Measurements from ENCODE around the gene PSMB9. TPM values are rescaled to one million over a fixed set of nuclear protein-coding genes. Genes with fewer than 3 reads are reported as not detected.

PSMB9 gene
- total and polyA plus RNA-seq, 3 experiments from 2014 or later, result 245 to 597 (median 255) TPM

DNA sequence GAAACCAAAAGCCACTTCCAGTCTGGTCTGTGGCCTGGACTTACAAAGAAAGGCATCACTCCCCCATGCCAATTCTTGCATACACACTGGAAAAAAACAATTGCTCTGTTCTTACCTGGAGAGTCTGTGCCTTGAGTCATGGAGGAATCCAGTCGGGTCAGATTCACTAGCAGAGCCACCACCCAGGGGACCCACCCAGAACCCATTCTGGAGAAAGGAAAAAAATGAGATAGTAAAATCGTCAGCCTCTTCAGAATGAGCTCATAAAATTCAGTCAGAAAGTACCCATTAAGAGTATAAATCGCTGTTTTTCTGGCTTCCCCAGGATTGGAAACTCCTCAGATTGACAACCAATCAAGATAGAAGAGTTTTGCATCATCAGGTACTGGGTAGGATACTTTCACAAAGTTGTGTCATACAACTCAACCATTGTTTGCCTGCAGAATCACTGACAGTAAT is 37.2 kb upstream of the PSMB9 start, which contains the start of gene HLA-DOB:
TSS of gene HLA-DOB (minus strand) at position 257 of the 459 bp plus-strand sequence. CDS start at position 206, 51 bp downstream.
- ChIA-PET CTCF (no interaction called here), POLR2A (no interaction called here)
- Histone ChIP-seq H3K4me3 (ENCODE audit: low read length) (no peak within 1 kb of the TSS), H3K9me3 (ENCODE audit: low read length) (no peaks in the 10 kb centered on the region), H3K27ac (ENCODE audit: low read depth, low read length) (no peak within 1 kb of the TSS), H3K36me3 (ENCODE audit: insufficient read depth, low read length) (no peaks in the 10 kb centered on the region), H3K27me3 (ENCODE audit: insufficient read depth, low read length, poor library complexity, severe bottlenecking) (no peaks in the 10 kb centered on the region), H3K4me1 (ENCODE audit: insufficient read depth, low read length) (no peaks in the 10 kb centered on the region)
- peaks cover 0 to 5% (median 0%) of the 10 kb centered on the region in 3 donors for H3K4me1 Mint-ChIP-seq
- peaks cover 0 to 6% (median 0%) of the 10 kb centered on the region in 3 donors for H3K36me3 Mint-ChIP-seq
- H3K9me3 Mint-ChIP-seq, result no peaks in the 10 kb centered on the region
- H3K4me3 Mint-ChIP-seq, result no peak within 1 kb of the TSS
- H3K27ac Mint-ChIP-seq, result no peak within 1 kb of the TSS
- no peak for DNase-seq
- peaks cover 0 to 4% of the 10 kb centered on the region in 2 donors for H3K27me3 Mint-ChIP-seq

DNA sequence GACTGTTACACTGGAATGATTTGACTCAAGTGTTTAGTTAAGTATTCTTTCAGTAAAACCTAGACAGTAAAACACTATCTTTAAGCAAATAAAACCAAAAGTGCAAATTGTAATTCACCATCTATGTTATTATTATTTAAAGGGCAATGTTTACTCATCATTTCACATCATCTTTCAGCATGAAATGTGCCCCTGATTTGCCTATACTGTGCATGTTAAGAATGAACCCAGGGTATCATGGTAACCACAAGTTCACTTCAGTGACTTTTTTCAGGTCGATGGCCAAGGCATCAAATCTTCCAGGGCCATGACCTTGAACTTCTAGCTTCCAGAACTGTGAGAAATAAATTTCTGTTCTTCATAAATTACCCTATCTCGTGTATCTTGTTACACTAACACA is 35.1 kb upstream of the PSMB9 start:
- Mint-ChIP-seq H3K9me3 (no peaks in the 10 kb centered on the region), H3K4me1 (peaks cover 0 to 5% (median 0%) of the 10 kb centered on the region in 3 donors), H3K27me3 (no peaks in the 10 kb centered on the region), H3K4me3 (no peak overlapping the region), H3K36me3 (peaks cover 0 to 2% (median 0%) of the 10 kb centered on the region in 3 donors), H3K27ac (no peak overlapping the region)
- ChIA-PET POLR2A (no interaction called here), CTCF (no interaction called here)
- no peak for DNase-seq
- Histone ChIP-seq H3K9me3 (ENCODE audit: low read length) (no peaks in the 10 kb centered on the region), H3K4me3 (ENCODE audit: low read length) (no peak overlapping the region), H3K4me1 (ENCODE audit: insufficient read depth, low read length) (no peaks in the 10 kb centered on the region), H3K36me3 (ENCODE audit: insufficient read depth, low read length) (no peaks in the 10 kb centered on the region), H3K27me3 (ENCODE audit: insufficient read depth, low read length, poor library complexity, severe bottlenecking) (no peaks in the 10 kb centered on the region), H3K27ac (ENCODE audit: low read depth, low read length) (no peak overlapping the region)

GRCh38 chr6:32819729-32820128 is 34.3 kb upstream of the PSMB9 start:
- H3K9me3 Mint-ChIP-seq, result no peaks in the 10 kb centered on the region
- POLR2A ChIA-PET, result no interaction called here
- H3K27ac Mint-ChIP-seq, result no peak overlapping the region

GRCh38 chr6:32825966-32826365 is 28.0 kb upstream of the PSMB9 start:
- no peaks in the 10 kb centered on the region for H3K9me3 ChIP-seq (ENCODE audit: low read length)
- POLR2A ChIA-PET, result no interaction called here

More at GRCh38 chr6:32819729-32820128, 34.3 kb upstream of the PSMB9 start:
- no peaks in the 10 kb centered on the region for H3K9me3 ChIP-seq (ENCODE audit: low read length)
- H3K4me3 Mint-ChIP-seq, result no peak overlapping the region
- H3K36me3 ChIP-seq (ENCODE audit: insufficient read depth, low read length), result no peaks in the 10 kb centered on the region
- peaks cover 0 to 5% (median 0%) of the 10 kb centered on the region in 3 donors for H3K4me1 Mint-ChIP-seq
- no peaks in the 10 kb centered on the region for H3K36me3 Mint-ChIP-seq
- no peak overlapping the region for H3K4me3 ChIP-seq (ENCODE audit: low read length)
- H3K27ac ChIP-seq (ENCODE audit: low read depth, low read length), result no peak overlapping the region
- no peaks in the 10 kb centered on the region for H3K27me3 Mint-ChIP-seq
- DNase-seq, result no peak
- CTCF ChIA-PET, result interaction anchor here (1.6 kb wide), 1 partner anchor 9 kb away, joined by 6 read pairs; no protein-coding TSS in a partner anchor
- H3K27me3 ChIP-seq (ENCODE audit: insufficient read depth, low read length, poor library complexity, severe bottlenecking), result no peaks in the 10 kb centered on the region
- H3K4me1 ChIP-seq (ENCODE audit: insufficient read depth, low read length), result no peaks in the 10 kb centered on the region

GRCh38 chr6:32827025-32827424 is 27.0 kb upstream of the PSMB9 start:
- peak overlapping the region in 5 of 8 donors; percentile 12 to 80 (median 32) for H3K27ac Mint-ChIP-seq
- H3K4me3 Mint-ChIP-seq, result no peak overlapping the region
- CTCF ChIA-PET, result interaction anchor here (1.4 to 2.4 kb wide), 4 partner anchors 11 to 41 kb away, joined by 3 to 16 read pairs (median 6); partner anchors contain the start of genes TAP1 and TAP2
- no peak for DNase-seq
- no peaks in the 10 kb centered on the region for H3K4me1 ChIP-seq (ENCODE audit: insufficient read depth, low read length)
- POLR2A ChIA-PET, result no interaction called here
- no peak overlapping the region for H3K4me3 ChIP-seq (ENCODE audit: low read length)
- H3K36me3 ChIP-seq (ENCODE audit: insufficient read depth, low read length), result peaks cover 33% of the 10 kb centered on the region
- H3K27me3 ChIP-seq (ENCODE audit: insufficient read depth, low read length, poor library complexity, severe bottlenecking), result no peaks in the 10 kb centered on the region
- H3K9me3 ChIP-seq (ENCODE audit: low read length), result no peaks in the 10 kb centered on the region
- peaks cover 5 to 14% (median 10%) of the 10 kb centered on the region in 3 donors for H3K4me1 Mint-ChIP-seq
- no peak overlapping the region for H3K27ac ChIP-seq (ENCODE audit: low read depth, low read length)
- H3K27me3 Mint-ChIP-seq, result no peaks in the 10 kb centered on the region
- H3K36me3 Mint-ChIP-seq, result peaks cover 0 to 50% (median 16%) of the 10 kb centered on the region in 3 donors
- H3K9me3 Mint-ChIP-seq, result no peaks in the 10 kb centered on the region

More at GRCh38 chr6:32825966-32826365, 28.0 kb upstream of the PSMB9 start:
- H3K36me3 ChIP-seq (ENCODE audit: insufficient read depth, low read length), result peaks cover 24% of the 10 kb centered on the region
- peak overlapping the region in 4 of 8 donors; percentile 3 to 25 (median 22) for H3K27ac Mint-ChIP-seq
- no peak overlapping the region for H3K4me3 ChIP-seq (ENCODE audit: low read length)
- CTCF ChIA-PET, result interaction anchor here (1.4 to 1.9 kb wide), 2 partner anchors 12 to 42 kb away, joined by 6 to 7 read pairs; partner anchors contain the start of gene TAP2
- H3K4me1 Mint-ChIP-seq, result peaks cover 0 to 5% (median 3%) of the 10 kb centered on the region in 3 donors
- no peaks in the 10 kb centered on the region for H3K9me3 Mint-ChIP-seq
- H3K36me3 Mint-ChIP-seq, result peaks cover 0 to 39% (median 10%) of the 10 kb centered on the region in 3 donors
- no peaks in the 10 kb centered on the region for H3K27me3 Mint-ChIP-seq
- H3K27me3 ChIP-seq (ENCODE audit: insufficient read depth, low read length, poor library complexity, severe bottlenecking), result no peaks in the 10 kb centered on the region
- H3K4me1 ChIP-seq (ENCODE audit: insufficient read depth, low read length), result no peaks in the 10 kb centered on the region
- no peak for DNase-seq
- H3K4me3 Mint-ChIP-seq, result no peak overlapping the region
- no peak overlapping the region for H3K27ac ChIP-seq (ENCODE audit: low read depth, low read length)

DNA sequence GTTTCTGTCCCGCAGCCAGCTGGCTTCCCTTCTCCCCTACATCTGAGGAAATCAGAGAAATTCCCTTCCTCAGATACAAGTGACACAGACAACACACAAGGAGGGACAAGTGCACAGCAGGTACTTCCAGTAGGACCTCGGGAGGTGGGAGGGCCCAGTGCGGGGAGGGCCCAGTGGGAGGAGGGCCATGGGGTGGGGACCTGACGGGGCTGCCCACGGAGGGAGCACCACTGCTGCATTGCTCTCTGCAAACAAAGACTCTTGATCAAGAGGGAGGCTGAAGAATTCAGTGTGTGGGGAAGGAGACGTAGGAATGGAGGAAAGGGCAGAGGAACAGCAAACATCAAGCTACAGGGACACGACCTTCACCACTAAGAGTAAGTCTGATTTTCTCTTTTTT is 24.5 kb upstream of the PSMB9 start:
- CTCF ChIA-PET, result interaction anchor here (1.3 to 2.4 kb wide), 3 partner anchors 9 to 13 kb away, joined by 4 to 16 read pairs (median 6); partner anchors contain the start of gene TAP2
- Histone ChIP-seq H3K9me3 (ENCODE audit: low read length) (no peaks in the 10 kb centered on the region), H3K27ac (ENCODE audit: low read depth, low read length) (no peak overlapping the region), H3K36me3 (ENCODE audit: insufficient read depth, low read length) (peaks cover 47% of the 10 kb centered on the region), H3K4me1 (ENCODE audit: insufficient read depth, low read length) (no peaks in the 10 kb centered on the region), H3K27me3 (ENCODE audit: insufficient read depth, low read length, poor library complexity, severe bottlenecking) (no peaks in the 10 kb centered on the region), H3K4me3 (ENCODE audit: low read length) (no peak overlapping the region)
- peak overlapping the region in 2 of 8 donors; percentile 4 to 23 for H3K27ac Mint-ChIP-seq
- POLR2A ChIA-PET, result no interaction called here
- H3K9me3 Mint-ChIP-seq, result no peaks in the 10 kb centered on the region
- H3K36me3 Mint-ChIP-seq, result peaks cover 4 to 75% (median 27%) of the 10 kb centered on the region in 3 donors
- DNase-seq, result no peak
- H3K4me1 Mint-ChIP-seq, result peaks cover 23 to 38% (median 27%) of the 10 kb centered on the region in 3 donors
- H3K4me3 Mint-ChIP-seq, result no peak overlapping the region
- no peaks in the 10 kb centered on the region for H3K27me3 Mint-ChIP-seq

DNA sequence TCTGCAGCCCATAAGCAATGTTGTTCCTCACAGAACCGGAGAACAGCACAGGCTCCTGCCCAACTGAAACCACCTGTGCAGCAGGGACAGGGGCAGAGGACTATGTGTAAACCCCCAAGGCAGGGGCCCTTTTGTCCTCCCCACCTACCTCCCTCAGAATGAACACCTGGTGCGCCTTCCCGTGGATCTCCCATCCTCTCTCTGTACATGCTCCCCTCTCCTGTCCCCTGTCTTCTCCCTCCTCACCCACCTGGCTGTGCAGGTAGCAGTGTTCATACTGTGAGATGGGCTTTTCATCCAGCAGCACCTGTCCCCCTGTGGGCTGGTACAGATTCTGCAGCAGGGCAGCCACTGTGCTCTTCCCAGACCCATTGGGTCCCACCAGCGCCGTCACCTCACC is 24.0 kb upstream of the PSMB9 start:
- Histone ChIP-seq H3K4me1 (ENCODE audit: insufficient read depth, low read length) (peaks cover 5% of the 10 kb centered on the region), H3K4me3 (ENCODE audit: low read length) (no peak overlapping the region), H3K27me3 (ENCODE audit: insufficient read depth, low read length, poor library complexity, severe bottlenecking) (no peaks in the 10 kb centered on the region), H3K27ac (ENCODE audit: low read depth, low read length) (no peak overlapping the region), H3K36me3 (ENCODE audit: insufficient read depth, low read length) (peaks cover 52% of the 10 kb centered on the region), H3K9me3 (ENCODE audit: low read length) (no peaks in the 10 kb centered on the region)
- POLR2A ChIA-PET, result no interaction called here
- Mint-ChIP-seq H3K9me3 (no peaks in the 10 kb centered on the region), H3K4me3 (no peak overlapping the region), H3K4me1 (peaks cover 28 to 43% (median 31%) of the 10 kb centered on the region in 3 donors), H3K27ac (peak overlapping the region in 3 of 8 donors; percentile 4 to 47 (median 4)), H3K36me3 (peaks cover 9 to 80% (median 29%) of the 10 kb centered on the region in 3 donors), H3K27me3 (no peaks in the 10 kb centered on the region)
- no peak for DNase-seq
- CTCF ChIA-PET, result no interaction called here

- POLR2A ChIA-PET, result no interaction called here
- Mint-ChIP-seq H3K4me3 (no peak overlapping the region), H3K27ac (peak overlapping the region in 5 of 8 donors; percentile 48 to 87 (median 66)), H3K27me3 (no peaks in the 10 kb centered on the region), H3K4me1 (peaks cover 37 to 51% (median 40%) of the 10 kb centered on the region in 3 donors), H3K9me3 (no peaks in the 10 kb centered on the region), H3K36me3 (peaks cover 11 to 89% (median 32%) of the 10 kb centered on the region in 3 donors)
- CTCF ChIA-PET, result interaction anchor here (1.0 to 1.3 kb wide), 2 partner anchors 22 to 37 kb away, joined by 3 read pairs; partner anchors contain the start of gene TAP1
- H3K4me3 ChIP-seq (ENCODE audit: low read length), result no peak overlapping the region
- no peaks in the 10 kb centered on the region for H3K9me3 ChIP-seq (ENCODE audit: low read length)
- no peak for DNase-seq
- H3K4me1 ChIP-seq (ENCODE audit: insufficient read depth, low read length), result peaks cover 13% of the 10 kb centered on the region
- peaks cover 61% of the 10 kb centered on the region for H3K36me3 ChIP-seq (ENCODE audit: insufficient read depth, low read length)
- no peak overlapping the region for H3K27ac ChIP-seq (ENCODE audit: low read depth, low read length)
- H3K27me3 ChIP-seq (ENCODE audit: insufficient read depth, low read length, poor library complexity, severe bottlenecking), result no peaks in the 10 kb centered on the region
Observed at GRCh38 chr6:32830936-32831335, 23.1 kb upstream of the PSMB9 start.

Measured in CD8-positive, alpha-beta memory T cell (primary cell).